A673 (cell line): ENCODE data around the gene DOK1. TPM values are rescaled to one million over a fixed set of nuclear protein-coding genes. Genes with fewer than 3 reads are reported as not detected.

Experiments
- BruUV-seq: library from RNA; stranded (reverse); fragments of 400-500 nt; replicated peaks from 2 replicates; lab custom pipeline; 2021; lab: Mats Ljungman, UMichigan
- CTCF ChIA-PET: fragments of 300-600 bp; sonication (Branson Sonifier 250); formaldehyde crosslinking; loops from one replicate; lab custom pipeline; 2022; ENCODE audit warnings: antibody characterized with exemption; lab: Charles Lee
- POLR2A ChIA-PET: fragments of 300-600 bp; sonication (Branson Sonifier 250); formaldehyde crosslinking; loops from one replicate; lab custom pipeline; 2022; ENCODE audit warnings: antibody characterized with exemption; ENCODE audit not compliant: low non-redundant PET; lab: Charles Lee
- DNase-seq: peaks from one replicate; pipeline ENCODE4 v3.0.0-alpha.2; 2015; ENCODE audit warnings: low spot score
- H3K27ac ChIP-seq: fragments of 200-600 bp; sonication (generic); 2 replicates; pipeline ENCODE4 v1.5.1; 2016; ENCODE audit warnings: mixed run types, low read depth, mild to moderate bottlenecking, mixed read lengths, antibody characterized with exemption, low read length; ENCODE audit not compliant: poor library complexity, severe bottlenecking
- H3K27me3 ChIP-seq: fragments of 200-600 bp; sonication (generic); replicated peaks from 2 replicates; pipeline ENCODE4 v1.6.1; 2017; ENCODE audit warnings: mixed run types, low read depth, mild to moderate bottlenecking, mixed read lengths, antibody characterized with exemption, low read length; ENCODE audit not compliant: insufficient read depth, poor library complexity
- H3K36me3 ChIP-seq: fragments of 200-600 bp; sonication (generic); 2 replicates; pipeline ENCODE4 v1.6.1; 2016; ENCODE audit warnings: mixed run types, mild to moderate bottlenecking, mixed read lengths, antibody characterized with exemption, low read length; ENCODE audit not compliant: insufficient read depth, poor library complexity, severe bottlenecking
- H3K4me1 ChIP-seq: fragments of 200-600 bp; sonication (generic); 2 replicates; pipeline ENCODE4 v1.6.1; 2017; ENCODE audit warnings: mixed run types, mild to moderate bottlenecking, mixed read lengths, antibody characterized with exemption, low read length; ENCODE audit not compliant: insufficient read depth, poor library complexity, severe bottlenecking
- H3K4me3 ChIP-seq: fragments of 200-600 bp; sonication (generic); 2 replicates; pipeline ENCODE4 v1.5.1; 2016; ENCODE audit warnings: low read depth, mixed run types, mild to moderate bottlenecking, mixed read lengths, low read length; ENCODE audit not compliant: poor library complexity, severe bottlenecking
- H3K9me3 ChIP-seq: fragments of 200-600 bp; sonication (generic); 2 replicates; pipeline ENCODE4 v1.6.1; 2016; ENCODE audit warnings: mixed run types, low read depth, mild to moderate bottlenecking, mixed read lengths, antibody characterized with exemption, low read length; ENCODE audit not compliant: poor library complexity, severe bottlenecking
- EZH2 ChIP-seq: fragments of 200-600 bp; sonication (generic); IDR thresholded peaks from 2 replicates; pipeline ENCODE4 v1.6.1; 2017; ENCODE audit warnings: borderline replicate concordance, low read depth, mild to moderate bottlenecking, mixed read lengths, antibody characterized with exemption, low read length; ENCODE audit not compliant: poor library complexity, severe bottlenecking
- intact Hi-C: fragments of 100-400 bp; cut with micrococcal nuclease; formaldehyde crosslinking; loops from one replicate; pipeline ENCODE4 v1.10.0; 2022; ENCODE audit not compliant: unreplicated experiment
- total RNA-seq: library from RNA; stranded (reverse); gene quantifications from 2 replicates; pipeline ENCODE4 v1.2.3, GENCODE V29; 2021
- TF ChIP-seq, protein P1 (sequence below): fragments of 300-800, 200-600 bp; sonication (generic); conservative IDR thresholded peaks from 2 replicates; pipeline ENCODE4 v1.5.1; 2017; ENCODE audit warnings: low read depth, mild to moderate bottlenecking, antibody characterized with exemption, low read length, moderate library complexity, mixed read lengths

DOK1 gene
- total RNA-seq, 1 experiment from 2014 or later, result 20.7 TPM

DNA sequence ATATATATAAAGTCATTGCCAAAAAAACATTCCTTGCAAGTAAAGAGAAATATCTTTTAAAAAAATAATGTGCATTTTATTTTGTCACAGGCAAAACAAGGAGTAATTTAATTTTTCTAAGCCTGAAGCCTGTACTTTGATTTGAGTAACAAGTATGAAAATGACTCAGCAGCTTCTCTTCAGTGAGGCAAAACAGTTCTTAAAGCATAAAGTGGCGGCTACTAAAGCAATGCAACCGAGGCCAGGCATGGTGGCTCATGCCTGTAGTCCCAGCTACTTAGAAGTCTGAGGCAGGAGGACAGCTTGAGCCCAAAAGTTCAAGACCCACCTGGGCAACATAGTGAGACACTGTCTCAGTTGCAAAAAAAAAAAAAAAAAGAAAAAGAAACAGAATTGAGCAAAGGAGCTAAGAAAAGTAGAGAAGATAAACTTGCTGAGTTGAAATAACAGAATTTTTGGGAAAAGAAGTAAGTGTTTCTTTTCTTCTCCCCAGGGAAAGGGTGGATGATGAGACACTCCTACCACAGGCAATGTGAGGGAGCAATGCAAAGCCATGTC is 29.6 kb downstream of the DOK1 start:
- no peak overlapping the region for H3K4me3 ChIP-seq
- intact Hi-C loops, result no loop called here
- H3K4me1 ChIP-seq, result peaks cover 14% of the 10 kb centered on the region
- ChIA-PET CTCF (interaction anchor here (0.6 kb wide), 1 partner anchor 193 kb away, joined by 3 read pairs; no protein-coding TSS in a partner anchor), POLR2A (interaction anchor here (0.6 kb wide), 1 partner anchor 104 kb away, joined by 7 read pairs; no protein-coding TSS in a partner anchor)
- no peak for DNase-seq
- H3K27ac ChIP-seq, result peak overlapping the region; percentile 11
- BruUV-seq, result no TSS peak
- no peaks in the 10 kb centered on the region for H3K36me3 ChIP-seq
- no peak for TF ChIP-seq EZH2
- TF ChIP-seq, protein P1, sequence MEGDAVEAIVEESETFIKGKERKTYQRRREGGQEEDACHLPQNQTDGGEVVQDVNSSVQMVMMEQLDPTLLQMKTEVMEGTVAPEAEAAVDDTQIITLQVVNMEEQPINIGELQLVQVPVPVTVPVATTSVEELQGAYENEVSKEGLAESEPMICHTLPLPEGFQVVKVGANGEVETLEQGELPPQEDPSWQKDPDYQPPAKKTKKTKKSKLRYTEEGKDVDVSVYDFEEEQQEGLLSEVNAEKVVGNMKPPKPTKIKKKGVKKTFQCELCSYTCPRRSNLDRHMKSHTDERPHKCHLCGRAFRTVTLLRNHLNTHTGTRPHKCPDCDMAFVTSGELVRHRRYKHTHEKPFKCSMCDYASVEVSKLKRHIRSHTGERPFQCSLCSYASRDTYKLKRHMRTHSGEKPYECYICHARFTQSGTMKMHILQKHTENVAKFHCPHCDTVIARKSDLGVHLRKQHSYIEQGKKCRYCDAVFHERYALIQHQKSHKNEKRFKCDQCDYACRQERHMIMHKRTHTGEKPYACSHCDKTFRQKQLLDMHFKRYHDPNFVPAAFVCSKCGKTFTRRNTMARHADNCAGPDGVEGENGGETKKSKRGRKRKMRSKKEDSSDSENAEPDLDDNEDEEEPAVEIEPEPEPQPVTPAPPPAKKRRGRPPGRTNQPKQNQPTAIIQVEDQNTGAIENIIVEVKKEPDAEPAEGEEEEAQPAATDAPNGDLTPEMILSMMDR, result no peak
- H3K9me3 ChIP-seq, result no peaks in the 10 kb centered on the region
- no peaks in the 10 kb centered on the region for H3K27me3 ChIP-seq

DNA sequence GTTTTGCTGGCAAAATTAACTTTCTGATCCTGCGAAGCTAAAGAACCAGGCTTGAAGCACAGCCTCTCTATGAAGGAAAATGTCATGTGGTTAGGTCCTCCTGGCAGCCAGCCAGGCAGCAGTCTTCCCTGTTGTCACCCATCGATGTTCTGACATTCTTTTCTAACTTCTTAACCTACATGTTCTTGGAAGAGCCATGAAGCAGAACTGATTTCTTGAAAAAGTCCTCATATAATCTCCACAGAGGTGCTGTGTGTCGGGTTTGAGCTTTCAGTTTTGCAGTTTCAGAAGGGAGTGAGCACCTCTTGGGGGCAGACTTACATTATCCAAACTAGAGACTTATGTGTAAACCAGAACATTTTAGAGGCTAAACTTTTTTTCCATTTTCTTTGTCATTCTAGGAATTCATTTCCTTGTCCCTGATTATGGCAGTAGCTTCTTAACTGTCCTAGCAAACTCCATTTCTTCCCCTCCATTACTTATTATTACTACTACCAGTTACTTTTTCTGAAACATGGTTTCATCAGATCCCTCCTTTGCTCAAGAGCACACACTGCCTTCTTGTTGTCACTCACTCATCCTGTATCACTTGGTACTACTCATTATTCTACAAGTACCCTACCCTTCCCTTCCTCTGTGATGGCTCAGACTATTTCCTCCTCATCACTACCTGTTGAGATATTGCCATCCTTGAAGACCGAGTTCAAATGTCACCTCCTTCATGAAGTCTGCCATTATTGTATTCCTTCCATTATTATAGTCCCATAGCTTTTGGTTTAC is 31.1 kb downstream of the DOK1 start:
- Histone ChIP-seq H3K27me3 (no peaks in the 10 kb centered on the region), H3K4me1 (peaks cover 14% of the 10 kb centered on the region), H3K36me3 (no peaks in the 10 kb centered on the region), H3K9me3 (no peaks in the 10 kb centered on the region), H3K27ac (no peak overlapping the region), H3K4me3 (no peak overlapping the region)
- TF ChIP-seq, protein P1, result peak; percentile 27; the same call in 1 of the 2 replicates
- TF ChIP-seq EZH2, result no peak
- DNase-seq, result peak; percentile 40
- CTCF ChIA-PET, result interaction anchor here (0.6 kb wide), 1 partner anchor 12 kb away, joined by 4 read pairs; no protein-coding TSS in a partner anchor
- POLR2A ChIA-PET, result no interaction called here
- no TSS peak for BruUV-seq
- intact Hi-C loops, result loop anchor here (2.0 kb wide), 1 partner anchor 335 kb away; no protein-coding TSS in a partner anchor

DNA sequence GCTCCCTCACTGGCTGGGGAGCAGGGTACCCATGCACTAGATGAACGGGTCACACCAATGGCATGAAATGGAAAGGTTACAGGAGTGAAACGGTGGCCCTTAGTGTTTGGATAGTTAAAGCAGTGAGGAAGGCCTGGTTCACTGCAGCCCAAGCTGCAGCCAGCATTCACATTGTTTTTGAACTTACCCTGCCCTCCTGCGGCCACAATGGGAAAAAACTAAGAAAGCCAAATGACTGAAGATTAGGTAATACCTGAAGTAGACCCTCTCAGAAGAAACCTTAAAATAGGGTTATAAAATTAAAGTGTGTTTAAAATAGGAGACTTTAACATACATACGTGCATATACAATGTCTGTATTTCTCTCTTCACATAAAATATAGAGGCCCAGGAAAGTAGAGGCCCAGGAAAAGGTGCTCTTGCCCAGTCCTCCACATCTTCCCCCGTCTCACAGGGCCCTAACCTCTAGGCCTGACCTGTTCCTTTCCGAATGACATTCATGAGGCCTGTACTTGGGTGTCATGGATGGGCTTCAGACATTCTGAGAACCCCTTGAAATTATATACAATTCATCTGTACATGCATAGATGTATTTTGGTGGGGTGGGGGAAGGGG is 33.3 kb downstream of the DOK1 start:
- H3K27me3 ChIP-seq, result no peaks in the 10 kb centered on the region
- CTCF ChIA-PET, result interaction anchor here (0.5 to 1.2 kb wide), 2 partner anchors 44 to 561 kb away, joined by 3 to 4 read pairs; no protein-coding TSS in a partner anchor
- TF ChIP-seq, protein P1, result peak; percentile 76
- no peak for TF ChIP-seq EZH2
- intact Hi-C loops, result loop anchor here (1.0 to 2.0 kb wide), 2 partner anchors 104 to 337 kb away; partner anchors contain the start of gene TTC31
- no peak overlapping the region for H3K27ac ChIP-seq
- H3K36me3 ChIP-seq, result no peaks in the 10 kb centered on the region
- H3K9me3 ChIP-seq, result no peaks in the 10 kb centered on the region
- POLR2A ChIA-PET, result no interaction called here
- H3K4me1 ChIP-seq, result peaks cover 14% of the 10 kb centered on the region
- BruUV-seq, result no TSS peak
- no peak overlapping the region for H3K4me3 ChIP-seq
- DNase-seq, result peak; percentile 79
